Measurements from ENCODE around the gene WNT5B. TPM values are rescaled to one million over a fixed set of nuclear protein-coding genes. Genes with fewer than 3 reads are reported as not detected.

The WNT5B gene
- total RNA-seq, 3 donors from 2014 or later (not counting 1 experiment from before 2014, with no cell fraction given) = not detected

DNA sequence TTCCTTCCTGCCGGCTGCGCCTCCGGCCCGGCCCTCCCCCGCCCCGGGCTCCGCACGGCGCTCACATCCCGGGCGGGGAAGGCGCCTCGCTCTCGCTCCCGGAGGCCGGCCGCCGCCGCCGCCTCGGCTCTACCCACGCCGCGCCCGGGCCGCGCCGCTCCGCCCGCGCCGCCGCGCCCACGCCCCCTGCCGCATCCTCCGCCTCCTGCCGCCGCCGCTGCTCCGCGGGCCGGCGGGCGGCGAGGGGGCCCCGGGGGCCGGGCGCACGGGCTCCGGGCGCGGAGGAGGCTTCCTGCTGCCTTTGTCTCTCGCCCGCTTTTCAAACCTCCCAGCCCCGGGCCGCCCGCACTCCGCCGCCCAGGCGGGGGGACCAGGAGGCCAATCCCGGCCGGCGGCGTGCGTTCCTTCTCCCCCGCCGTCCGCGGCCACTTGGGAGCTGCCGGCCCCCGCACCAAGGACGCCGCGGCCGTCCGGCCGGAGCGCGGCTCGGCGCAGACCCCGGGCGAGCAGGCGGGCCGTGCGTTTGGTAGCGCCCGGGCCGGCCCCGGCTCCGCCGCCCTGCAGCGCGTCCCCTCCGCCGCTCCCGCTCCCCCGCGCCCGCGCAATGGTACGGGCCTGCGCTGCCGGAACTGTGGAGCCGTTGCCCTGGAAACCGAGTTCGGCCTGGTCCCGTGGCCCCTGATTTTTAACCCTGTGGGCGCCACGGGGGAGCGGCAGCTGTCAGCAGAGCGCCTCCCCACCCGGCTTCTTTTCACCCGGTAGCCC is 34.6 kb upstream of the WNT5B start, which contains the start of gene FBXL14:
FBXL14 (minus strand) TSS at position 321 of the 765 bp plus-strand sequence. CDS start 515 bp downstream, outside the sequence.
- Histone ChIP-seq H3K9me3 (ENCODE audit: control insufficient read depth, insufficient read depth, low read length) (no peaks in the 10 kb centered on the region), H3K27me3 (ENCODE audit: control insufficient read depth, insufficient read depth, low read length) (no peaks in the 10 kb centered on the region), H3K4me1 (ENCODE audit: control insufficient read depth, insufficient read depth, low read length) (peaks cover 34% of the 10 kb centered on the region), H3K4me3 (ENCODE audit: low read length) (peak within 1 kb of the TSS; percentile 78), H3K27ac (ENCODE audit: low read length) (peak within 1 kb of the TSS; percentile 97), H3K36me3 (ENCODE audit: control insufficient read depth, insufficient read depth, low read length) (peaks cover 3% of the 10 kb centered on the region)
- H3K36me3 Mint-ChIP-seq = no peaks in the 10 kb centered on the region
- under 1% methylated on average over 115 of the region's 115 CpGs for WGBS (ENCODE audit: insufficient coverage)
- peak within 1 kb of the TSS; percentile 95 to 98 for H3K27ac Mint-ChIP-seq
- peaks cover 49 to 58% of the 10 kb centered on the region in 2 donors for H3K4me1 Mint-ChIP-seq
- H3K9me3 Mint-ChIP-seq = no peaks in the 10 kb centered on the region
- H3K4me3 Mint-ChIP-seq = peak within 1 kb of the TSS; percentile 95
- intact Hi-C loops (cut with micrococcal nuclease) = loop anchor here (5.0 kb wide), 2 partner anchors 602 to 842 kb away; partner anchors contain the start of genes ERC1 and WNK1
- TF ChIP-seq, protein P1, sequence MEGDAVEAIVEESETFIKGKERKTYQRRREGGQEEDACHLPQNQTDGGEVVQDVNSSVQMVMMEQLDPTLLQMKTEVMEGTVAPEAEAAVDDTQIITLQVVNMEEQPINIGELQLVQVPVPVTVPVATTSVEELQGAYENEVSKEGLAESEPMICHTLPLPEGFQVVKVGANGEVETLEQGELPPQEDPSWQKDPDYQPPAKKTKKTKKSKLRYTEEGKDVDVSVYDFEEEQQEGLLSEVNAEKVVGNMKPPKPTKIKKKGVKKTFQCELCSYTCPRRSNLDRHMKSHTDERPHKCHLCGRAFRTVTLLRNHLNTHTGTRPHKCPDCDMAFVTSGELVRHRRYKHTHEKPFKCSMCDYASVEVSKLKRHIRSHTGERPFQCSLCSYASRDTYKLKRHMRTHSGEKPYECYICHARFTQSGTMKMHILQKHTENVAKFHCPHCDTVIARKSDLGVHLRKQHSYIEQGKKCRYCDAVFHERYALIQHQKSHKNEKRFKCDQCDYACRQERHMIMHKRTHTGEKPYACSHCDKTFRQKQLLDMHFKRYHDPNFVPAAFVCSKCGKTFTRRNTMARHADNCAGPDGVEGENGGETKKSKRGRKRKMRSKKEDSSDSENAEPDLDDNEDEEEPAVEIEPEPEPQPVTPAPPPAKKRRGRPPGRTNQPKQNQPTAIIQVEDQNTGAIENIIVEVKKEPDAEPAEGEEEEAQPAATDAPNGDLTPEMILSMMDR (IDR thresholded peaks at IDR 0.05) = no peak
- peak; percentile 89 to 95 for DNase-seq
- H3K27me3 Mint-ChIP-seq (ENCODE audit: low read depth in 2 of 2) = no peaks in the 10 kb centered on the region
- peak; percentile 75 to 87 (median 79) for ATAC-seq

DNA sequence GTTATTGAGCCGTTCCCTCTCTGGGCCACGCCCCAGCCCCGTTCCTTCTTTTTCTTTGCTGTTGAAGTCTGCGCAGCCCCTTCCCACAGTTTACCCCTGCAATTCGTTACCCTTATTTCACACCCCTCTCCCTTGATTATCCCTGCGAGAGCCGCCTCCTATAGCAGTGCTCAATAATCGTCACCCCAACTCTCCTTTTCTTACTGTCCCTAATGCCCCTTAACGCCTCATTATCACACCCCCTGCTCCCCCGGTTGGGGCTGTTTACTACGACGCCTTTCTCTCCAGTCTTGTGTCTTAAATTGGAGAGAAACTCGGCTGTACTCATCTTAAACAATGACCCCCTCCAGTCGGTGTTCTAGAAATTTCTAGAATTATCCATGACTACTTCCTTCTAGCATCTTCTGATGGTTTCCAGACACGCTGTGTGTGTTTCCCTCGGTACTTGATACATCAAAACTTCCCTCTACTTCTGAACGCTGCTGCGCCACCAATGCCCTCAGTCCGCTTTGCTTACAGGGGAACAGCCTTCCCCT is 33.9 kb upstream of the WNT5B start:
- peak overlapping the region; percentile 78 for H3K4me3 ChIP-seq (ENCODE audit: low read length)
- Mint-ChIP-seq H3K9me3 (no peaks in the 10 kb centered on the region), H3K27ac (peak overlapping the region; percentile 95 to 98), H3K36me3 (no peaks in the 10 kb centered on the region), H3K27me3 (ENCODE audit: low read depth in 2 of 2) (no peaks in the 10 kb centered on the region), H3K4me1 (peaks cover 42 to 51% of the 10 kb centered on the region in 2 donors), H3K4me3 (peak overlapping the region; percentile 95)
- TF ChIP-seq, protein P1 (IDR thresholded peaks at IDR 0.05) = no peak
- intact Hi-C loops (cut with micrococcal nuclease) = no loop called here
- H3K27me3 ChIP-seq (ENCODE audit: control insufficient read depth, insufficient read depth, low read length) = no peaks in the 10 kb centered on the region
- H3K27ac ChIP-seq (ENCODE audit: low read length) = peak overlapping the region; percentile 97
- ATAC-seq (peak in 1 of 3 donors; percentile 12), DNase-seq (peak in 1 of 2 donors; percentile 47)
- peaks cover 3% of the 10 kb centered on the region for H3K36me3 ChIP-seq (ENCODE audit: control insufficient read depth, insufficient read depth, low read length)
- 13% methylated on average over 19 of the region's 19 CpGs for WGBS (ENCODE audit: insufficient coverage)
- no peaks in the 10 kb centered on the region for H3K9me3 ChIP-seq (ENCODE audit: control insufficient read depth, insufficient read depth, low read length)
- peaks cover 34% of the 10 kb centered on the region for H3K4me1 ChIP-seq (ENCODE audit: control insufficient read depth, insufficient read depth, low read length)

DNA sequence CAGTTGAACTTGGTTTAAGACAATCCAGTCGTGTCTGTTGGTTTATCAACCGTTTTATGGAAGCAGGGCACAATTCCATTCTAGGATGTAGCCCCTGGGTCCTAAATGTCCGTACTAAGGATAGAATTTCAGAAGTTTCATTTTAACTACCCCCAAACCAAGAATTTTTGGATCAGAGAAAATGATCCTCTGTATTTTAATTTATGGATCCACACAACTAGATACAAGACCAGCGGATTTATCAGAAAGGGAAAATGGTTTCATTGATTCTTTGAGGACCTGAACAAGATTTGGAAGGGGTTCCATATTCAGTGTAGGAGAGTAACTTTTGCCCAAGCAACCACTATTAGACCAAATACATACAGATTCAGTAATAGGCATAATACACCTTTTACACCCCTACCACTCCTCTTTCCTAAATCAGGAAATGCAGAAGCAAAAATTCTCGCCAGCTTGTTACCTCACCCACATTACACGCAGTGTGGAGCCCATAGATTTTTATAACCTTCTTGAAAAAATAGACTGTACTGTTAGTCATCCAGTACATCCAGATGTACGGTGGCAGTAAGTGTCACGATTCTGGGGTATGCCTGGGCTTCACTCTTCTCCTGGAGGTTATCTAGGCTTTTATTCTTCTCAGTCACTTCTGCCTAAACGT is 33.2 kb upstream of the WNT5B start:
- ATAC-seq = no peak
- Histone ChIP-seq H3K36me3 (ENCODE audit: control insufficient read depth, insufficient read depth, low read length) (peaks cover 3% of the 10 kb centered on the region), H3K4me1 (ENCODE audit: control insufficient read depth, insufficient read depth, low read length) (peaks cover 27% of the 10 kb centered on the region), H3K4me3 (ENCODE audit: low read length) (no peak overlapping the region), H3K27me3 (ENCODE audit: control insufficient read depth, insufficient read depth, low read length) (no peaks in the 10 kb centered on the region), H3K9me3 (ENCODE audit: control insufficient read depth, insufficient read depth, low read length) (no peaks in the 10 kb centered on the region), H3K27ac (ENCODE audit: low read length) (peak overlapping the region; percentile 97)
- no peak for DNase-seq
- Mint-ChIP-seq H3K4me1 (peaks cover 36 to 44% of the 10 kb centered on the region in 2 donors), H3K36me3 (no peaks in the 10 kb centered on the region), H3K27ac (peak overlapping the region; percentile 95 to 98), H3K9me3 (no peaks in the 10 kb centered on the region), H3K27me3 (ENCODE audit: low read depth in 2 of 2) (no peaks in the 10 kb centered on the region), H3K4me3 (peak overlapping the region; percentile 95)
- TF ChIP-seq, protein P1 (IDR thresholded peaks at IDR 0.05) = no peak
- intact Hi-C loops (cut with micrococcal nuclease) = no loop called here
- 92% methylated on average over 7 of the region's 9 CpGs for WGBS (ENCODE audit: insufficient coverage)
